HG03432 (cell line): ENCODE results near the gene MED13.

Experiments
- ATAC-seq: cut with Tn5 transposase; IDR thresholded peaks from one replicate; pipeline ENCODE4 v1.9.1; 2021; ENCODE audit warnings: mild to moderate bottlenecking, moderate library complexity; ENCODE audit not compliant: unreplicated experiment

The MED13 gene

GRCh38 chr17:62064791-62065563 lies at the start of gene MED13:
MED13 (minus strand) TSS chr17:62065278; CDS start chr17:62065205, 73 bp downstream.
- ATAC-seq = peak; percentile 37

- no peak for ATAC-seq
Measured at GRCh38 chr17:62112229-62112628, 47.2 kb upstream of the MED13 start.

DNA sequence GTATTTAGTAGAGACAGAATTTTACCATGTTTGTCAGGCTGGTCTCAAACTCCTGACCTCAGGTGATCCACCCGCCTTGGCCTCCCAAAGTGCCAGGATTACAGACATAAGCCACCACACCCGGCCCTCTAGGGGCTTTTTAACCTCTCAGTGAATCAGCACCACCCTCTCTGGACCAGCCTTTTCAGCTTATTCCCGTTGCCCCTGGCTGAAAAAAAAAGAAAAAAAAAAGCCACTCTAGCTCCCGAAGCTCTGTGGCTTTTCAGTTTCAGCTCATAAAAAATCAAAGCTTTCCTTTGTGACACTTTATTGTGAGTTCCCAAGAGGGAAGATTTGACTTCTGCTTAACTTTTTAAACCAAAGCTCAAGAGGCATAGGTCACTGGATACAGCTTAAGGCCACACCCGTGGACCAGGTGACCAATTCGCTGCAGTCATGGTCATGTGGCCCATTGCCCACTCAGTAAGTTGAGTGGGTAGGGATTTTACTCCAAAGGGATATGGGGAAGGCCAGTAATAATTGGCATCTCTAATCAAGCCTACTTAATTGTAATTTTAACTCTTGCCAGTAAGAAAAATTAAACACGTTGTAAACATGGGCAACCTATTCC lies 46.6 kb upstream of the MED13 start:
- ATAC-seq = no peak

DNA sequence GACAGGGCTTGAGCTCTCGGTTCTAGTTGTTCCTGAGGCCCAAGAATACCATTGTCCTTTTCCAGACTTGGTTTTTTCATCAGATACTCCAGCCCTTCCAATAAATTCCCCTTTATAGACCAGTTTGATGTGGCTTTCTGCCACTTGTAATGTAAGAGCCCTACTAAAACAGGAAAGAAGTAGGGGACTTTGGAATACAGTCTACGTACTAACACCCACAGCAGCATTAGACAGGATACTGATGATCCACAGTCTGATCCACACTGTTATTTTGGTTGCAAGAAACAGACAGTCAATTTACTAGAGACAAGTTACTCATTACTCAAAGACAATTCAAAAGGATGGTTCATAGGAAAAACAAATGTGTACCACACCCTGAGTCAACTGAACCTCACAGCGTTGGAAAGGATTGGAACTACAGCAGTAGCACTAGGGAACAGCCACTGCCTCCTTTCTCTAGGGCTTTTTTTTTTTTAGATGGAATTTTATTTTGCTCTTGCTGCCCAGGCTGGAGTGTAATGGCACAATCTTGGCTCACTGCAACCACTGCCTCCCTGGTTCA lies 45.9 kb upstream of the MED13 start:
- ATAC-seq = no peak

DNA sequence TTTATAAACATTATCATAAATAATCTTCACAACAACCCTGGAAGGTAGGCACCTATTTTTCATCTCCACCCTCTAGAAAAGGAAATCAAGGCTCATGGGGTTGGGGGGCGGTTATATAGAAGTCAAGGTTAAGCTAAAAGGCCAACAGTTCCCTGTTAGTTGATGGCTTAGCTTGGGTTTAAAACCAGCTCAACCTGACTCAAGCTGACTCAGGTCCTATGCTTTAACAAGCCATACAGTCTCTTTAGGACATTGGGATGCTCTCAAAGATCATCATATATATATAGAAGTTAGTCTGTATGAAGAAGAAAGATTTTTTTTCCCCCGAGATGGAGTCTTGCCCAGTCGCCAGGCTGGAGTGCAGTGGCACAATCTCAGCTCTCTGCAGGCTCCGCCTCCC lies 44.8 kb upstream of the MED13 start:
- no peak for ATAC-seq

GRCh38 chr17:62109378-62109902 lies 44.4 kb upstream of the MED13 start:
- ATAC-seq = peak; percentile 97

DNA sequence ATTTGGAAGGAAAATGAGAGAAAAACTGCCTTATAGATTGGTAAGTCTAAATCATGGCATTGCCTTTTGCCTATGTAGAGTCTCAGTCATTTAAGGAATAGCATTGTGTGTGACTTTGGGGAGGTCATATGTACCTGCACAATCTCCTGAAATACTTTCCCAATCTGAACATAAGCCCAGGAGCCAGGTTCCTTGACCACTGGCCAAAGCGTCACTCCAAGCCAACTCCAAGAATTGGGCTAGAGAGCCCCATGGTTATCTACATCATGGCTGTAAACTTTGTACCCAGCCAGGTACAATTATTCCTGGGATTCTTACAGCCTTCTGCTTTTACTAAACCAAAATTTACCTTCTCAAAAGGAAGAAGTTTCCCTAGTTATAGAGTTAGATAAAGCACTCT lies 40.8 kb upstream of the MED13 start:
- no peak for ATAC-seq

DNA sequence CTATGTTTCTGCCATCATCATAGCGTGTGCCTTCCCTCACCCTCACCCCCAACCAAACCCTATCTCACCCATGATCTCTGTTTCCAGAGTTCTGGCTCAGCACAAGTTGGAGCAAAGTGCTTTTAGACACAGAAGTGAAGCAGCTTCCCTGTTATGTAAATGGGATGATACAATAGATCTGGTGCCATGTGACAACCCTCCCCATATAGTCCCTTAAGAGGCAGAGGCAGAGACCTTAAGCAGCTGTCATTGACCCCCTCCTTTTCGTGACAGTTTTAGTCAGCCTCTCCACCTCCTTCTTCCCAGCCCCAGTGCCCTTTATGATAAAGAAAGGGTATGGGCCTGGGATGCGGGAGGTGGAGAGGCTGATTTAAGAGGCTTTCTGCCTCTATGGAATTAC lies 40.3 kb upstream of the MED13 start:
- no peak for ATAC-seq

- no peak for ATAC-seq
Measured at GRCh38 chr17:62101515-62101914, 36.4 kb upstream of the MED13 start.

- ATAC-seq = no peak
Measured at GRCh38 chr17:62101090-62101489, 36.0 kb upstream of the MED13 start.

- ATAC-seq = no peak
Measured at GRCh38 chr17:62100055-62100454, 35.0 kb upstream of the MED13 start.

GRCh38 chr17:62099532-62099931 lies 34.5 kb upstream of the MED13 start:
- ATAC-seq = no peak

- peak; percentile 93 for ATAC-seq
Measured at GRCh38 chr17:62098623-62099231, 33.6 kb upstream of the MED13 start.

DNA sequence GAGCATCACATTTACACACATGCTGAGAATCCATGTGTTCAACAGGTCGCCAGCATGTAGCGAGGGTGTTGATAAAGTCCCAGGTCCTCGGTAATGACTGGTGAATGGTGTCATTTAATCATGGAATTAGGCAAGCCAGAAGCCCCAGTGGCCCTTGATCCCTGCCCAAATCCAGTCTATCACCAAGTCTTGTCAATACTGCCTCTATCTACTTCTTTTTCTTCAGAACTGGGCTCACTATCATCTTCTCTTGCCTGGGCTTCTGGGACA lies 31.3 kb upstream of the MED13 start:
- ATAC-seq = no peak

- no peak for ATAC-seq
Measured at GRCh38 chr17:62094175-62094574, 29.1 kb upstream of the MED13 start.

- peak; percentile 97 for ATAC-seq
Measured at GRCh38 chr17:62093188-62094155, 28.4 kb upstream of the MED13 start.

- ATAC-seq = no peak
Measured at GRCh38 chr17:62092784-62093183, 27.7 kb upstream of the MED13 start.

GRCh38 chr17:62091804-62092203 lies 26.7 kb upstream of the MED13 start:
- ATAC-seq = no peak

DNA sequence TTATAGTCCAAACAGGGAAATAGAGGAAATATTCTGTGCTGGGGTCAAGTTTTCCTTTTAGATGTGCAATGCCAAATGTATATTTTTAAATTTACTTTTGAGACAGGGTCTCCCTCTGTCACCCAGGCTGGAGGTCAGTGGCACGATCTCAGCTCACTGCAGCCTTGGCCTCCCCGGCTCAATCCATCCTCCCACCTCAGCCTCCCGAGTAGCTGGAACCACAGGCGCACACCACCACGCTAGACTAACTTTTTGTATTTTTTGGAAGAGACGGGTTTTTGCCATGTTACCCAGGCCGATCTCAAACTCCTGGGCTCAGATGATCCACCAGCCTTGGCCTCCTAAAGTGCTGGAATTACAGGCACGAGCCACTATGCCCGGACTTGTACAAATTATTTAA lies 25.8 kb upstream of the MED13 start:
- no peak for ATAC-seq

DNA sequence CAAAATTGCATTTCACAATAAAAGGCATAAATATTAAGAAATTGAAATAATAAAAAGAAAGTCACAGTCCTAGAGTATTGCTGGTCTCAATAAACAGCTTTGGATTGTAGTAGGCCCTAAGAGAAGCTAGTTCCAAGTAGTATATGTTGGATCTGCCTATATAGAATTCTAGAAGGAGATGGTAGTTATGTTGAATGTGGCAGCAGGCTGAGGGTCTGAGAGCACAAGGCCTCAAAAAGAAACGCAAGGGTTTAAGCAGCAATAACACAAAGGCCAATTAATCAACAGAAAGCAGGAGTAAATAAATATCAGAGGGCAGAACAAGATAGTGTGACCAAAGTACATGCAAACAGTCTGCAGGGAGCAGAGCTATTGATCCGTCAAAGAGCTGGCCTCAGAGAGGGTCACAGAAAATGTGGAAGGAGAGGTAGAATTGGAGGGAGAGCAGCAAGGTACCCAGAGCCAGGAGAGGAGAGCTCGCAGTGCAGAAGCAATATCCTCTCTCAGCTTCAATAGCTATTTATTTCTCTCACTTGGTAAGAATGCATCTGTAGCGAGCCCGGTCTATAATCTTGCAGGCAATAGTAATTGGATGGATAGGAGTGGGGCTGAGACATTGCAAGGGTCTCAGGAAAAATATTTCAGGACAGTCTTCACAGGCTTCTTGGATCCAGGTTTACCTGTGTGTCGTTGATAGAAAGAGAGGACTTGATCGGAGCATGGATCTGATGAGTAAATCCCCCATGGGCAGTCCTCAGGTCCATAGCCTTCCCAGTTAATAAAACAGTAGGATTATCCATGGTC lies 25.1 kb upstream of the MED13 start:
- no peak for ATAC-seq
